ENCODE data around the gene ABR.

DNA sequence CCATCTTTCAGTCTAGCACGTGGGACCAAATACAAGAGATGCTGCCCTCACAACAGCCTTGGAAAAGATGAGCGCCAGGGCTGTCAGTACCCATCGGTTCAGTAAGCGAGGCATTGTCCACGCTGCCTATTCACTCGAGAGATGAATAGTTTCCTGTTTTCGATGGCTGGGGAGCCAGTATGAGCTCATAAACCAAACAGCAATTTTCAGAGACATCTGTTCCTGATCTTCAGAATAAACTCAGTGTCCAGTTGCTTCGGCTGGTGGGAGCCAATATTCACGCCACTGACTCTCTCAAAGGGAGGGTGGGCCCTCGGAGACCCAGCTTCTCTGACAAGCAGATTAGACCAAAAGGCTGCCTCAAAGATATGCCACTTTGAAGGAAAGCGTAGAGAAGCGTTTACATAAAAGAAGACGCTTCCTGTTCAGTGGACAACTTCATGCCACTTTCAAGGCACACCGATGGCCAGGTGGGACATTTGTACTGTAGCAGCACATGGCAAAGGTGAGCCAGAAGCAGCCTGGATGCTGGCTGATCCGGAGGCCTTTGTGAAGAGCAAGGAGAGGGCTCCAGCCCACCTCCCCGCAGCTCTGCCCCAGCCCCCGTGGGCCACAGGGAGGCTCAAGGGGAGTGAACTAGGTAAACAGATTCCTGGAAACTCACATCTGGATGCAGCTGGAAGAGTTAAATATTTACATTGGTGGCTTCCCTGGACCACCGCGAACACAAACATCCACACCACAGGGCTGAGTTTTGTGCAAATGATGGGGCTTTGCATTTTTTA is 176.8 kb downstream of the ABR start:
- no peak for TF ChIP-seq RAD21 (conservative IDR thresholded peaks at IDR 0.05)
- TF ChIP-seq CTCF (IDR thresholded peaks at IDR 0.05; ENCODE audit: poor library complexity, severe bottlenecking): no peak
